Endometrium (tissue), 2 donors: ENCODE measurements around the gene PTGER1.
"Not testable (repeated sequence)": the region's sequence is repeated elsewhere in the genome, so short reads cannot be mapped to it uniquely, and the experiment has no call there.

Experiments used
- FAIRE-seq: peaks from 2 replicates; lab custom pipeline; 2012; peaks lifted over from hg19 to GRCh38; lab: Jason Lieb, UNC
- donor health status: control.
- donor health status: control.

Gene PTGER1

DNA sequence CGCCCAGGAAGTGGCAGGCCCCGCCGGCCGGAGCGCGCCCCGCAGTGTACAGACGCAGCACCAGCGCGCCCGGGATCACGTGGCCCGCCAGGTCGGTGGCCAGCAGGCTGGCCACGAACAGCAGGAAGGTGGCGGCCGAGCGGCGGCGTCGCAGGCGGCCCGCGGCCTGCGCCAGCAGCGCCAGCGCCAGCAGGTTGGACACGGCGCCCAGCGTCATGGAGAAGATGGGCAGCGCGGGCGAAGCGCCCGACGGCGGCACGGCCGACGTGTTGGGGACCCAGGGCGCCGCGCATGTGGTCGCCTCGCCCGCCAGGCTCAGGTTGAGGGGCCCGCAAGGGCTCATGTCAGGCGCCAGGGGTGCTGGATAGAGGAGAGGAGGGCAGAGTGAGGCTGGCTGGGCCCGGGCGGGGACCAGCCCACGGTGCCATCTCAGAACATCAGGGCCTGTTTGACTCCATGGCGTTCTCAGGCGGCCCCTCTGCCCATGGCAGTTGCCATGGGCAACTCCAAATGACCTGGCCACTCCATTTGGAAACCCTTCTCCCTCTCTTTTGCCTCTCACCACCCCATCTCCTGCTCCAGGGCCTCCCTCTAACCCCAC lies 1.1 kb downstream of the PTGER1 start:
- no peak for FAIRE-seq

DNA sequence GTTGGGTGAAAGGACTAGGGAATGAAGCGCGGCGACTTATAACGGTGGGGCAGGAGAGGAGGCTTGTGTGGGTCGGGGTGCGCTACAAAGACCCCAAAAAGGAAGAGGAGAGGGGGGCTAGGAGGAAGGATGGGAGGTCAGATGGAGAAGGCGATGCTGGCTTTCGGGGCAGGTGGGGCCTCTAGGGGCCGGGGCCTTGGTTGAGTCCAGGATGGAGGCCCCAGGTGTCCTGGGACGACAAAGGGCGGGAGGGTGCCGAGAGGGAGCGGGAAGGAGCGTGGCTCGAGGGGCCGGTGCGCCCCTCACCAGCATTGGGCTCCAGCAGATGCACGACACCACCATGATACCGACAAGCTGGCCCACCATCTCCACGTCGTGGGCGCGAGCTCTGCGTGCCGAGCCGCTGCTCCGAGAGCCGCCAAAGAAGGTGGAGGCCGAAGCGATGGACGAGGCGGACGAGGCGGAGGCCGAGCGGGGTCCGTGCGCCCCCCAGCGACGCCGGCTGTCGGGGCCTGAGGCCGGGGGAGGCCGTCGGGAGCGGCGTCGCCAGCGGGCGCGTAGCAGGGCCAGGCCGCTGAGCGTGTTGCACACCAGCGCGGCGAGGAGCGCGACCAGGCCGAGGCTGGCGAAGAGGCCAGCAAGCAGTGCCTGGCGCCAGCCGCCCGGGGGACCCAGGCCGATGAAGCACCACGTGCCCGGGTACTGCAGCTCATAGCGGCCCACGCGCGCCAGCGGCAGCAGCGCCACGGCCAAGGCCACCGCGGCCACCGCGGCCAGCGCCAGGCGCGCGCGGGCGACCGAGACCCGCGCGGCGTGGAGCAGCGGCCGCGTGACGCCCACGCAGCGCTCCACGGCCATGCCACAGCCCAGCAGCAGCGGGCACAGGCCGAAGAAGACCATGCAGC lies 1.8 kb downstream of the PTGER1 start:
- no peak for FAIRE-seq

DNA sequence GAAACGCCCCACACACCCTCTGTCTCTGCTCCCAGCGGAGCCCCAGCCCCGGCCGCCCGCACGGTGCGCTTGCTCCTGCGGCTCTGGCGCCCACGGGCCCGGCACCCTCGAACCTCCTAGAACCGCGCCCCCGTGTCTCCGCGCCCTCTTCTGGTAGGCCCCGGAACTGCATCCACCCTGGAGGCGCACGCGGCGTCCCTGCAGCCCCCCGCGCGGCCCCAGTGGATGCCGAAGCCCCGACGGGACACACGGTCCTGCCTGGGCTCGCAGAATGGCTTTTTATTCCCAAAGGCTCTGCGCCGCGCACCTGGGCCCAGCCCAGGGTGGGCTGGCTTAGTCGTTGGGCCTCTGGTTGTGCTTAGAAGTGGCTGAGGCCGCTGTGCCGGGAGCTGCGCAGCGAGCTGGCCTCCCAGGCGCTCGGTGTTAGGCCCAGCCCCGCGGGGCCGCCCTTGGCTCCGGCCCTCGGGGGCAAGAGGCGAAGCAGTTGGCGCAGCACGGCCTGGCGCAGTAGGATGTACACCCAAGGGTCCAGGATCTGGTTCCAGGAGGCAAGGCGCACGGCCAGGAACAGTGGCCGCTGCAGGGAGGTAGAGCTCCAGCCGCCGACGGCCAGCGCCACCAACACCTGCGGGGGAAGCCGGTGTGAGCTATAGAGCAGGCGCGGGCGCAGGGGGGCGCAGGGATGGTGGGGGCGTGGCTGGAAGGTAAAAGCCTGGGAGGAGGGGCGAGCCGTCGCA lies 2.8 kb downstream of the PTGER1 start:
- no peak for FAIRE-seq

DNA sequence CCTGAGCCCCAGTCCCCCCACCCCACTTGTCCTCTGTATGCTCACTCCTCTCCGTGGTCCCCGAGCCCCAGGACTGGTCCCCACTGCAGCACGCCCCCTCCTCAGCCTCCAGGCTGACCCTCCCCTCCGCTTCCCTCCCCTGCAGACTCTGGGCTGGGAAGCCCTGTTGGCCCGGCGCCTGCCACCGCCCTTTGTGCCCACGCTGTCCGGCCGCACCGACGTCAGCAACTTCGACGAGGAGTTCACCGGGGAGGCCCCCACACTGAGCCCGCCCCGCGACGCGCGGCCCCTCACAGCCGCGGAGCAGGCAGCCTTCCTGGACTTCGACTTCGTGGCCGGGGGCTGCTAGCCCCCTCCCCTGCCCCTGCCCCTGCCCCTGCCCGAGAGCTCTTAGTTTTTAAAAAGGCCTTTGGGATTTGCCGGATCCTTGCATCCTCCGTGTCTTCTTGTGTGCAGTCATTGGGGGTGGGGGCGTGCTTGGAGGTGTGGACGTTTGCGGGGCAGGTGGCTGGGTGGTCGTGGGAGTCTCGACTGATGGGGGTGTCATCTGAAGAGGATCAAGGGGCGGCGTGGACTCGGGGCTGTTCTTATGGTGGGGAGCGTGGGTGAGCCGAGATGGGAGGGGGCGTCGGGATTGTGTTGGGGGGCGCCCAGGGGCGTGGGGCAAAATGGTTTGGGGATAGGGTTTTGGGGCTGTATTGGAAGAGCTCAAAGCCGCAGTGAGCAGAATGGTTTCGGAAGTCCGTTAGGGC lies 3.5 kb downstream of the PTGER1 start:
- no peak for FAIRE-seq

DNA sequence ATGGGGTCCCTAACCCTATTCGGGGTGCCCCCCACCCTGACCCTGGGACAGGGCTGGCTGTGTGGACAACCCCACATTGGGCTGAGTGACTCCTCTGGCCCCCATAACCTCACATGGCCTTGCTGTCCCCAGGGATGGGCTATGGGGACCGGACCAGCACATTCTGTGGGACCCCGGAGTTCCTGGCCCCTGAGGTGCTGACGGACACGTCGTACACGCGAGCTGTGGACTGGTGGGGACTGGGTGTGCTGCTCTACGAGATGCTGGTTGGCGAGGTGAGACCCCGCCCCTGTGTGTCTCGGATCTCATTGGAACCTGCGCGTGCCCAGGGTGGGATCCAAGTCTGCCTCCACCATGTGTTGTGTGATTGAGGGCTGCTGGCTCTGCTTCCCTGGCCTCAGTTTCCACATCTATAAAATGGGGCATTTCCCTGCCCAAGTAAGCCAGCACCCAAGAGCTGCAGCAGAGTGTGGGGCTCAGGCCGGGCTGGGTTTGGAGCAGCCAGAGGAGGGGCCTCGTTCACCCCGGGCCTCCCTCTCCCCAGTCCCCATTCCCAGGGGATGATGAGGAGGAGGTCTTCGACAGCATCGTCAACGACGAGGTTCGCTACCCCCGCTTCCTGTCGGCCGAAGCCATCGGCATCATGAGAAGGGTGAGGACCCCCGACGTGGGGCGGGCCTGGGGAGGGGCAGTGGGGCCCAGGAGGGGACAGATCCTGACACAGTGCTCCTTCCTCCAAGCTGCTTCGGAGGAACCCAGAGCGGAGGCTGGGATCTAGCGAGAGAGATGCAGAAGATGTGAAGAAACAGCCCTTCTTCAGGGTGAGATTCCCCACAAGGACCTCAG lies 4.9 kb downstream of the PTGER1 start:
- FAIRE-seq = no peak

DNA sequence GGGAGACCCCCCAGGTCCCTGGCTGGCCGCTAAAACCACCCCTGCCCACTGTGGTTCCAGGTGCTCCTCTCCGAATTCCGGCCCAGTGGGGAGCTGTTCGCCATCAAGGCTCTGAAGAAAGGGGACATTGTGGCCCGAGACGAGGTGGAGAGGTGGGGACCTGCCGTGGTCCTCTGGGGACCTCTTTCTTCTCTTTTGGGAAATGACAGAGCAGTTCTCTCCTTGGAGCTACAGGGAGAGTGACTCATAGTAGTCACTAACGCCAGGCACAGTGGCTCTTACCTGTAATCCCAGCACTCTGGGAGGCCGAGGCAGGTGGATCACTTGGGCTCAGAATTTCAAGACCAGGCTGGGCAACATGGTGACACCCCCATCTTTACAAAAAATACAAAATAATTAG lies 7.3 kb downstream of the PTGER1 start:
- FAIRE-seq = no peak

DNA sequence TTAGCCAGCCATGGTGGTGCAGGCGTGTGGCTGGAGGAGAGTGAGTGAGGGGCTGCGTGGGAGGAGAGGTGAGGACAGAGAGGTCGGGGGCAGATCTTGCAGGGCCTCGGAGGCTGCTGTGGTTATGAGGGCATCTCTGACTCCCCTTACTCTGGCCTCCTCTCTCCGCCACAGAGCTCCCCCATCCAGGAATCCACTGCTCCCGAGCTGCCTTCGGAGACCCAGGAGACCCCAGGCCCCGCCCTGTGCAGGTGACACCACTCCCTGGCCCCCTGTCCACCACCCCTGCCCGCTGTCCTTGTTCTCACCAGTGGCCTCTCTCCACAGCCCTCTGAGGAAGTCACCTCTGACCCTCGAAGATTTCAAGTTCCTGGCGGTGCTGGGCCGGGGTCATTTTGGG lies 7.8 kb downstream of the PTGER1 start:
- no peak for FAIRE-seq

DNA sequence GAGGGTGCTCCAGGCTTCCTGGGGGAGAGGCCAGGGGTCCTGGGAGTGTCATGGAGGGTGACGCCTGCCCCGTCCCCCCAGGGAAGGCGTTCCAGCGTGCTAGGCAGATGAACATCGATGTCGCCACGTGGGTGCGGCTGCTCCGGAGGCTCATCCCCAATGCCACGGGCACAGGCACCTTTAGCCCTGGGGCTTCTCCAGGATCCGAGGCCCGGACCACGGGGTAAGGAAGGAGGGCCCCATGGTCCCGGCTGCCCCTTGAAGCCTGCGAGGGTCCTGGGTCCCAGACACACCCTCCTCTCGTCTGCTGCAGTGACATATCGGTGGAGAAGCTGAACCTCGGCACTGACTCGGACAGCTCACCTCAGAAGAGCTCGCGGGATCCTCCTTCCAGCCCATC lies 11.4 kb downstream of the PTGER1 start:
- FAIRE-seq = no peak

DNA sequence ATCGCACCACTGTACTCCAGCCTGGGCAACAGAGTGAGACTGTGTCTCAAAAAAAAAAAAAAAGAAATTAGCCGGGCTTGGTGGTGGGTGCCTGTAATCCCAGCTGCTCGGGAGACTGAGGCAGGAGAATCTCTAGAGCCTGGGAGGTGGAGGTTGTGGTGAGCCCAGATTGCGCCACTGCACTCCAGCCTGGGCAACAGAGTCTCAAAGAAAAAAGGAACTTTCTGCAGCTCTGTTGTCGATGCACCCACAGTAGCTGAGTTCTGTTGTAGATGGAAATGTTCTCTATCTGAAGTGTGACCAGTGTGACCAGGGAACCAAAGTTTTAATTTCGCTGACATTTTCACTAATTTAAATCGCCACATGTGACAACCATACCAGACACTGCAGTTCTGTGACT lies 12.8 kb downstream of the PTGER1 start:
- not testable (repeated sequence) for FAIRE-seq

DNA sequence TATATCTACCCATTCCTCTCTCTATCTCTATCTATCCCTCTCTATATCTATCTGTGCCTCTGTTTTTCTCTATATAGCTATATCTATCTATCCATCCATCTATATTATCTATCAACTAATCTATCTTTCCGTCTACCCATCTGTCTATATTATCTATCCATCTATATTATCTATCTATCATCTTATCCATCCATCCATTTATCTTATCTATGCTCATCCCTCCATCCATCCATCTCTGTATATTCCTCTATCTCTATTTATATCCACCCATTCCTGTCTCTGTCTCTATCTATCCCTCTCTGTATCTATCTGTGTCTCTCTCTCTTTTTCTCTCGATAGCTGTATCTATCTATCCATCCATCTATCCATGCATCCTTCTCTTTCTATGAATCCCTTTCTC lies 14.2 kb downstream of the PTGER1 start:
- no peak for FAIRE-seq

DNA sequence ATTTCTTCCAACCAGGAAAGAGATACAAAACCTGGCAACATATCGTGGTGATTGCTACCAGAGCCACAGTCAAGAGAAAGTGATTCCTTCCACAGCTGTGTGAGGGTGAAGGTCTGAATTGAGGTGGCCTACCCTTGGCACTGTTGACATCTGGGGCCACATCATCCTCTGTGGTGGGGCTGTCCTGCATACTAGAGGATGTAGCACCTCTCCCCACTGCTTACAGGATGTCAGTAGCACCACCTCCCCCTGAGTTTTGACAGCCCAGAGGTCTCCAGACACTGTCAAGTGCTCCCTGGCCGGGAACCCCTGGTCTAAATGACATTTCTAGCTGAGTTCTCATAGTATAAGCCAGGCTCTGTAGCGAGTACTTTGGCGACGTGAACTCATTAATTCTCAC lies 15.5 kb downstream of the PTGER1 start:
- no peak for FAIRE-seq

DNA sequence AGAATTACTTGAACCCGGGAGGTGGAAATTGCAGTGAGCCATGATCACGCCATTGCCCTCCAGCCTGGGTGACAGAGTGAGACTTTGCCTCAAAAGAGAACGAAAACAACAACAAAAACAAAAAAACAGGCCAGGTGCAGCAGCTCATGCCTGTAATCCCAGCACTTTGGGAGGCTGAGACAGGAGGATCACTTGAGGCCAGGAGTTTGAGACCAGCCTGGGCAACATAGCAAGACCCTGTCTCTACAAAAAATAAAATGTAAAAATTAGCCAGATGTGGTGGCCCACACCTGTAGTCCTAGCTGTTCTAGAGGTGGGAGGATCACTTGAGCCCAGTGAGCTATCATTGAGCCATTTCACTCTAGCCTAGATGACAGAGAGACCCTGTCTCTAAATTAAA lies 22.9 kb downstream of the PTGER1 start:
- FAIRE-seq = not testable (repeated sequence)

DNA sequence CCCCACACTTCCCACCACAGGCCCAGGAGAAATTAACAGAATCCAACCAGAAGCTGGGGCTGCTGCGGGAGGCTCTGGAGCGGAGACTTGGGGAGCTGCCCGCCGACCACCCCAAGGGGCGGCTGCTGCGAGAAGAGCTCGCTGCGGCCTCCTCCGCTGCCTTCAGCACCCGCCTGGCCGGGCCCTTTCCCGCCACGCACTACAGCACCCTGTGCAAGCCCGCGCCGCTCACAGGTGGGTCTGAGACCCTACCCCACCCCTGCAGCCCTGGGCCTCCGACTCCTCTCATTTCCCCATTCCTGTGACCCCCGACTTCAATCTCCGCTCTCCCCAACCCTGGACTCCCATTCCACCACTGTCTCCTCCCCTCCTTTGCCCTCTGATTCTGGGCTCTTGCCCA lies 24.3 kb downstream of the PTGER1 start:
- FAIRE-seq = no peak

DNA sequence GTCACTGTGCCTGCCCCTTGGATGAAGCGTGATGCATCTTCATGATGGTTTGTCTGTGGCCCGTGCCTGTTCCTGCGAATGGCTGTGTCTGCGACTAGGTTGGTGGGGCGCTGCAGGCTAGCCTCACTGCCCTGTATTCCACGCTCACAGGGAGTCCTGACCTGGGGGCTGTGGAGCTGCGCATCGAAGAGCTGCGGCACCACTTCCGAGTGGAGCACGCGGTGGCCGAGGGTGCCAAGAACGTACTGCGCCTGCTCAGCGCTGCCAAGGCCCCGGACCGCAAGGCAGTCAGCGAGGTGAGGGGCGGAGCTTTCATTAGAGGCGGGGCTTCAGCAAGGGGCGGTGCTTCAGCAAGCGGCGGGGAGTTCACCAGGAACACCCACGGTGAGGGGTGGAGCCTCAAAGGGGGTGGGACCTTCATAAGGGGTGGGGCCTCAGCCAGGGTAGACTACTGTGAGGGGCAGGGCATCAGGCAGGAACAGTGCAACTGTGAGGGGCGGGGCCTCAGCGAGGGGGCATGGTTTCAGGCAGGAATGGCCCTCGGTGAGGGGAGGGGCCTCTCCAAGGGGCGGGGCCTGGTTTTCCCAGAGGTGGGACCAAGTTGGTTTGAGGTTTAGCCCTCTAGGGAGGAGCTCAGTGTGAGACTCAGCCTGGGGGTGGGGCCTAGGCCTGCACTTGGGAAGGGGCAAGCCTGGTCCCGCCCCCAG lies 24.8 kb downstream of the PTGER1 start:
- no peak for FAIRE-seq

DNA sequence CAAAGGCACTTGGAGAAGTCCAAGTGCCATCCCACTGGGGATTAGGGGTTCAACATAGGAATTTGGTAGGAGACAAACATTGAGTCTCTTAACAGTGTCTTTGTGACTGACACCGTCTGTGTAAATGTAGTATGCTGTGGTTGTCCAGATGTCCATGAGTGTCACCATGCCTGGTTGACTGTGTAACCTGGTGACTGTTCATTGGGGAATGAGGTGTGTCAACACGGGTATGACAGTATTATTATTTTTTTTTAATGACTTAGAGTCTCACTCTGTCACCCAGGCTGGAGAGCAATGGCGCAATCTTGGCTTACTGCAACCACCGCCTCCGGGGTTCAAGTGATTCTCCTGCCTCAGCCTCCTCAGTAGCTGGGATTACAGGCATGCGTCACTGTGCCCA lies 25.8 kb downstream of the PTGER1 start:
- no peak for FAIRE-seq

DNA sequence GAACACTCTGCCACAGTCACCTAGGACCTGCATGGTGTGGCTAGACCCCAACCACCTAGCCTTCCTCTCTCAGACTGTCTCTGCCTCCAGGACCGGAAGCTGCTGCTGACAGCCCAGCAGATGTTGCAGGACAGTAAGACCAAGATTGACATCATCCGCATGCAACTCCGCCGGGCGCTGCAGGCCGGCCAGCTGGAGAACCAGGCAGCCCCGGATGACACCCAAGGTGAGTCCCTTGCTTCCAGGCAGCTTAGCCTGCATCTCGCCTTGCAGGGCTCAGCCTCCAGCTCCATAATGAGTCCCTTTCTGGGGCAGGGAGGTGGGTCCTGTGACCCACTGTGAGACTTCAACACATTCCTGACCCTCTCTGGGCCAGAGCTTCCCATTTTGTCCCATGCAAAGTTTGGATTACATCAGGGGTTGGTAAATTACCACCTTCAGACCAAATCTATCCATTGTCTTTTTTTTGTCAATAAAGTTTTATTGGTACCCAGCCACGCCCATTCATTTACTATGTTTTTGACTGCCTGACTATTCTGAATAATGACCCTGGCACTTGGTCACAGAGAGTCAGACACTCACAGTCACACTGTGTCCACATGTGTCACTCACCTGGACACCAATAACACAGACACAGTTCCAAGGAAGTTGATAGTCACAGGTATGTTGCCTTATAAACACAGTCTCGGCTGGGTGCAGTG lies 28.7 kb downstream of the PTGER1 start:
- no peak for FAIRE-seq

DNA sequence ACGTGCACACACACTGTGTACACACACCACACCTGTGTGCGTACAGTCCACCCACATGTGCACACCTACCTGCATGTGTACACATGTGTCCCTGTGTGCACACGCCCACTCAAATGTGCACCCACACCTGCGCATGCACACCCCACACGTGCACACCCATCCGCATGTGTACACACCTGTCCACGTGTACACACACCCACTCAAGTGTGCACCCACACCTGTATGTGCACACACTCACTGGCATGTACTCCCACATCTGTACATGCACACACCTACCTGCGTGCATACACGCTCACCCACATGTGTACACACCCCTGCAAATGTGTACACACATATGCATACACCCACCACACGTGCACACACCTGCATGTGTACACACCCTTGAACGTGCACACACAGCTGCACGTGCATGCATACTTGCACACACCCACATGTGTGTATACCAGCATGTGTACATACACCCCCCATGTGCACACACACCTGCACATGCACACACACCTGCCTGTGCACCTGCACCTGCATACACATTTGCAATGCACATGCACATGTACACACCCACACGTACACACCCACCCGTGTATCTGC lies 31.4 kb downstream of the PTGER1 start:
- FAIRE-seq = no peak

DNA sequence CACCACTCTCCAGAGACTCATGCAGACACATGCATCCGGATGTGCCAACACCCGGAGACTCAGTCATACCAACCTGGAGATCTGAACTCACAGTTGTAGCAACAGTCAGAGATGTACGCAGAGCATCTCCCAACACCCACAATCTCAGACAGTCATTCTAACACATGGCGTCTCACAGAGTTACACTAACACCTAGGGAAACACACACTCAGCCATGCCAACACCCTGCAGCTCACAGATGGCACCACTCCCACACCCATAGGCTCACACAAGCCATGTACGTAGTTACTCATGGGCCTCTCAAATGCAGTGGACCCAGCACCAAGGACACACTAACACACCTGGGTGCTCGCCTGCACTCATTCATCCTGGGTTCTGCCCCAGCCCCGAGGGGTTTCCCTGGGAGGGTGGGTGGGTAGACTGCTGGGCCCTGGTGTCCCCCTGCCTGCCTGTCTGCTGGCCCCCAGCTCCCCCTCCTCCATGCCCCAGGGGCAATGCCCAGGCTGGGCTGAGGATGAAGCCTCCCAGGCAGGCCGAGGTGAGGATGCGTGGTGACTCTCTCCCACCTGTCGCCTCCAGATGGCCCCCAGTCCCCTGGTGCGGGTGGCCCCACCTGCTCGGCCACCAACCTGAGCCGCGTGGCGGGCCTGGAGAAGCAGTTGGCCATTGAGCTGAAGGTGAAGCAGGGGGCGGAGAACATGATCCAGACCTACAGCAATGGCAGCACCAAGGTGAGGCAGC lies 32.1 kb downstream of the PTGER1 start:
- no peak for FAIRE-seq
